OCI-LY1 (cell line): Measurements from ENCODE around the gene TRIOBP.

ENCODE experiments used
- EZH2 ChIP-seq: fragments of 200-600 bp; sonication (generic), shearing (Covaris generic); IDR thresholded peaks from 2 replicates; pipeline ENCODE4 v1.8.0; 2017; ENCODE audit warnings: borderline replicate concordance, mixed run types, mild to moderate bottlenecking, antibody characterized with exemption, low read length, moderate library complexity, mixed read lengths
- TF ChIP-seq, protein P1 (sequence below): fragments of 200-600 bp; sonication (generic), shearing (Covaris generic); IDR thresholded peaks from 2 replicates; pipeline ENCODE4 v1.5.1; 2017; ENCODE audit warnings: mild to moderate bottlenecking, antibody characterized with exemption, low read length, moderate library complexity, mixed read lengths

DNA sequence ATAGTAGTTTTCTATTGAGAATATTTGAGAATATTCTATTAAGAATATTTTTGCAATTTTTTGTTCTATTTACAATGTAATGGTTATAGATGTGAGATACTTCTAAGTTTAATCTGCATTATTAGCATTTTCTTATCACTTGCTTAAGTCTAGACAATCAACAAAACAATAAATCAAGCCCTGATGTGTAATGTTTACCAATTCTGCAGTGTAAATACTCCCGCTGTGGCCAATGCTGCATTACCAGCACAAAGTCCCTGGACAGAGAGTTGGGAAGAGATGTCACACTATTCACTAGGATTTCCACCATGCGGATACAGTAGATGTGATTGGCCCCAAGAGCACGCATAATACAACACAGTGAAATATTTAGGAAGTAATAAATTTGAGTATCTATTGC is 63.3 kb downstream of the TRIOBP start:
- TF ChIP-seq, protein P1, sequence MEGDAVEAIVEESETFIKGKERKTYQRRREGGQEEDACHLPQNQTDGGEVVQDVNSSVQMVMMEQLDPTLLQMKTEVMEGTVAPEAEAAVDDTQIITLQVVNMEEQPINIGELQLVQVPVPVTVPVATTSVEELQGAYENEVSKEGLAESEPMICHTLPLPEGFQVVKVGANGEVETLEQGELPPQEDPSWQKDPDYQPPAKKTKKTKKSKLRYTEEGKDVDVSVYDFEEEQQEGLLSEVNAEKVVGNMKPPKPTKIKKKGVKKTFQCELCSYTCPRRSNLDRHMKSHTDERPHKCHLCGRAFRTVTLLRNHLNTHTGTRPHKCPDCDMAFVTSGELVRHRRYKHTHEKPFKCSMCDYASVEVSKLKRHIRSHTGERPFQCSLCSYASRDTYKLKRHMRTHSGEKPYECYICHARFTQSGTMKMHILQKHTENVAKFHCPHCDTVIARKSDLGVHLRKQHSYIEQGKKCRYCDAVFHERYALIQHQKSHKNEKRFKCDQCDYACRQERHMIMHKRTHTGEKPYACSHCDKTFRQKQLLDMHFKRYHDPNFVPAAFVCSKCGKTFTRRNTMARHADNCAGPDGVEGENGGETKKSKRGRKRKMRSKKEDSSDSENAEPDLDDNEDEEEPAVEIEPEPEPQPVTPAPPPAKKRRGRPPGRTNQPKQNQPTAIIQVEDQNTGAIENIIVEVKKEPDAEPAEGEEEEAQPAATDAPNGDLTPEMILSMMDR, result no peak
- no peak for TF ChIP-seq EZH2
